ENCODE measurements around the gene TMEM44.
A peak's percentile ranks its signal among the peaks of the same experiment; 100 is the strongest.

TMEM44 gene

GRCh38 chr3:194658477-194659242, 25.4 kb upstream of the TMEM44 start:
- no peak overlapping the region for H2AFZ ChIP-seq (ENCODE audit: insufficient read depth, low read length, poor library complexity)
- H4K91ac ChIP-seq (ENCODE audit: low read depth, low read length), result no peak overlapping the region
- no peak overlapping the region for H3K14ac ChIP-seq (ENCODE audit: low read length)
- H2BK12ac ChIP-seq (ENCODE audit: low read length), result no peak overlapping the region
- H2BK5ac ChIP-seq (ENCODE audit: low read depth, low read length, poor library complexity), result no peak overlapping the region
- DNase-seq, result no peak
- H3K4me3 ChIP-seq (ENCODE audit: low read depth, low read length), result no peak overlapping the region
- H3K23ac ChIP-seq (ENCODE audit: low read length), result no peak overlapping the region
- H3K79me2 ChIP-seq (ENCODE audit: control insufficient read depth, insufficient read depth, low read length, poor library complexity), result no peaks in the 10 kb centered on the region
- no peak overlapping the region for H4K12ac ChIP-seq (ENCODE audit: low read depth, low read length)
- H3K18ac ChIP-seq (ENCODE audit: low read length), result no peak overlapping the region
- H3K27ac ChIP-seq (ENCODE audit: low read depth, low read length), result no peak overlapping the region
- H4K8ac ChIP-seq (ENCODE audit: low read depth, low read length), result no peak overlapping the region
- H3K4ac ChIP-seq (ENCODE audit: low read depth, low read length), result no peak overlapping the region
- WGBS (ENCODE audit: extremely low coverage, insufficient coverage, insufficient read length), result no CpG with 5 or more reads among the region's 5 CpGs
- H3K79me1 ChIP-seq (ENCODE audit: low read length), result no peaks in the 10 kb centered on the region
- H2AK5ac ChIP-seq (ENCODE audit: low read length), result no peak overlapping the region
- no peak overlapping the region for H3K9ac ChIP-seq (ENCODE audit: low read length)
- H3K4me2 ChIP-seq (ENCODE audit: low read length), result no peak overlapping the region
- H3K27me3 ChIP-seq (ENCODE audit: insufficient read depth, low read length), result no peaks in the 10 kb centered on the region
- no peak overlapping the region for H2BK120ac ChIP-seq (ENCODE audit: insufficient read depth, low read length, poor library complexity)
- H3K4me1 ChIP-seq (ENCODE audit: control insufficient read depth in 1 of 2, insufficient read depth in 2 of 2, low read length in 2 of 2), result no peaks in the 10 kb centered on the region
- H3K9me3 ChIP-seq (ENCODE audit: insufficient read depth, low read depth, low read length), result no peaks in the 10 kb centered on the region
- H3K36me3 ChIP-seq (ENCODE audit: control insufficient read depth in 1 of 2, insufficient read depth in 2 of 2, low read length in 2 of 2), result peaks cover 9 to 15% of the 10 kb centered on the region in 2 experiments

GRCh38 chr3:194657439-194657838, 24.2 kb upstream of the TMEM44 start:
- H2BK12ac ChIP-seq (ENCODE audit: low read length), result no peak overlapping the region
- H4K8ac ChIP-seq (ENCODE audit: low read depth, low read length), result no peak overlapping the region
- DNase-seq, result peak in 1 of 2 donors; percentile 16
- H3K27ac ChIP-seq (ENCODE audit: low read depth, low read length), result no peak overlapping the region
- H3K4me2 ChIP-seq (ENCODE audit: low read length), result no peak overlapping the region
- no peak overlapping the region for H2BK5ac ChIP-seq (ENCODE audit: low read depth, low read length, poor library complexity)
- H3K4me3 ChIP-seq (ENCODE audit: low read depth, low read length), result no peak overlapping the region
- no peaks in the 10 kb centered on the region for H3K79me2 ChIP-seq (ENCODE audit: control insufficient read depth, insufficient read depth, low read length, poor library complexity)
- no peaks in the 10 kb centered on the region for H3K79me1 ChIP-seq (ENCODE audit: low read length)
- H3K4me1 ChIP-seq (ENCODE audit: control insufficient read depth in 1 of 2, insufficient read depth in 2 of 2, low read length in 2 of 2), result no peaks in the 10 kb centered on the region
- H3K27me3 ChIP-seq (ENCODE audit: insufficient read depth, low read length), result no peaks in the 10 kb centered on the region
- no peak overlapping the region for H2BK120ac ChIP-seq (ENCODE audit: insufficient read depth, low read length, poor library complexity)
- H3K18ac ChIP-seq (ENCODE audit: low read length), result no peak overlapping the region
- no peak overlapping the region for H3K4ac ChIP-seq (ENCODE audit: low read depth, low read length)
- no CpG with 5 or more reads among the region's 7 CpGs for WGBS (ENCODE audit: extremely low coverage, insufficient coverage, insufficient read length)
- no peak overlapping the region for H2AFZ ChIP-seq (ENCODE audit: insufficient read depth, low read length, poor library complexity)
- no peaks in the 10 kb centered on the region for H3K9me3 ChIP-seq (ENCODE audit: insufficient read depth, low read depth, low read length)
- no peak overlapping the region for H3K23ac ChIP-seq (ENCODE audit: low read length)
- peaks cover 11 to 22% of the 10 kb centered on the region in 2 experiments for H3K36me3 ChIP-seq (ENCODE audit: control insufficient read depth in 1 of 2, insufficient read depth in 2 of 2, low read length in 2 of 2)
- H3K14ac ChIP-seq (ENCODE audit: low read length), result no peak overlapping the region
- no peak overlapping the region for H4K12ac ChIP-seq (ENCODE audit: low read depth, low read length)
- no peak overlapping the region for H3K9ac ChIP-seq (ENCODE audit: low read length)
- H2AK5ac ChIP-seq (ENCODE audit: low read length), result no peak overlapping the region
- H4K91ac ChIP-seq (ENCODE audit: low read depth, low read length), result no peak overlapping the region

GRCh38 chr3:194654443-194654842, 21.2 kb upstream of the TMEM44 start:
- Histone ChIP-seq H3K4me1 (ENCODE audit: control insufficient read depth in 1 of 2, insufficient read depth in 2 of 2, low read length in 2 of 2) (no peaks in the 10 kb centered on the region), H4K12ac (ENCODE audit: low read depth, low read length) (no peak overlapping the region), H3K79me1 (ENCODE audit: low read length) (no peaks in the 10 kb centered on the region), H3K4me3 (ENCODE audit: low read depth, low read length) (no peak overlapping the region), H3K14ac (ENCODE audit: low read length) (no peak overlapping the region), H4K8ac (ENCODE audit: low read depth, low read length) (no peak overlapping the region), H2BK120ac (ENCODE audit: insufficient read depth, low read length, poor library complexity) (no peak overlapping the region), H2BK5ac (ENCODE audit: low read depth, low read length, poor library complexity) (no peak overlapping the region), H4K91ac (ENCODE audit: low read depth, low read length) (no peak overlapping the region), H3K18ac (ENCODE audit: low read length) (no peak overlapping the region), H3K27ac (ENCODE audit: low read depth, low read length) (no peak overlapping the region), H2AK5ac (ENCODE audit: low read length) (no peak overlapping the region), H3K23ac (ENCODE audit: low read length) (no peak overlapping the region), H3K4ac (ENCODE audit: low read depth, low read length) (no peak overlapping the region), H2BK12ac (ENCODE audit: low read length) (no peak overlapping the region), H3K79me2 (ENCODE audit: control insufficient read depth, insufficient read depth, low read length, poor library complexity) (no peaks in the 10 kb centered on the region), H3K36me3 (ENCODE audit: control insufficient read depth in 1 of 2, insufficient read depth in 2 of 2, low read length in 2 of 2) (peaks cover 13 to 27% of the 10 kb centered on the region in 2 experiments), H3K9me3 (ENCODE audit: insufficient read depth, low read depth, low read length) (no peaks in the 10 kb centered on the region), H3K4me2 (ENCODE audit: low read length) (no peak overlapping the region), H3K9ac (ENCODE audit: low read length) (no peak overlapping the region), H3K27me3 (ENCODE audit: insufficient read depth, low read length) (no peaks in the 10 kb centered on the region), H2AFZ (ENCODE audit: insufficient read depth, low read length, poor library complexity) (no peak overlapping the region)
- DNase-seq, result no peak
- no CpG with 5 or more reads among the region's 5 CpGs for WGBS (ENCODE audit: extremely low coverage, insufficient coverage, insufficient read length)

- Histone ChIP-seq H3K14ac (ENCODE audit: low read length) (no peak overlapping the region), H3K27ac (ENCODE audit: low read depth, low read length) (no peak overlapping the region), H2BK120ac (ENCODE audit: insufficient read depth, low read length, poor library complexity) (no peak overlapping the region), H2BK5ac (ENCODE audit: low read depth, low read length, poor library complexity) (no peak overlapping the region), H2AK5ac (ENCODE audit: low read length) (no peak overlapping the region), H2AFZ (ENCODE audit: insufficient read depth, low read length, poor library complexity) (no peak overlapping the region), H3K4me3 (ENCODE audit: low read depth, low read length) (no peak overlapping the region), H3K4me2 (ENCODE audit: low read length) (no peak overlapping the region), H3K9ac (ENCODE audit: low read length) (no peak overlapping the region), H3K27me3 (ENCODE audit: insufficient read depth, low read length) (no peaks in the 10 kb centered on the region), H4K8ac (ENCODE audit: low read depth, low read length) (no peak overlapping the region), H3K36me3 (ENCODE audit: control insufficient read depth in 1 of 2, insufficient read depth in 2 of 2, low read length in 2 of 2) (peaks cover 13 to 28% of the 10 kb centered on the region in 2 experiments), H2BK12ac (ENCODE audit: low read length) (no peak overlapping the region), H3K23ac (ENCODE audit: low read length) (no peak overlapping the region), H3K79me1 (ENCODE audit: low read length) (no peaks in the 10 kb centered on the region), H3K79me2 (ENCODE audit: control insufficient read depth, insufficient read depth, low read length, poor library complexity) (no peaks in the 10 kb centered on the region), H4K91ac (ENCODE audit: low read depth, low read length) (no peak overlapping the region), H4K12ac (ENCODE audit: low read depth, low read length) (no peak overlapping the region), H3K4me1 (ENCODE audit: control insufficient read depth in 1 of 2, insufficient read depth in 2 of 2, low read length in 2 of 2) (no peaks in the 10 kb centered on the region), H3K4ac (ENCODE audit: low read depth, low read length) (no peak overlapping the region), H3K9me3 (ENCODE audit: insufficient read depth, low read depth, low read length) (no peaks in the 10 kb centered on the region), H3K18ac (ENCODE audit: low read length) (no peak overlapping the region)
- DNase-seq, result no peak
- no CpG with 5 or more reads among the region's 3 CpGs for WGBS (ENCODE audit: extremely low coverage, insufficient coverage, insufficient read length)
Observed at GRCh38 chr3:194647747-194648146, 14.5 kb upstream of the TMEM44 start.

Data from trophoblast cell (in vitro differentiated cells and primary cell).